Measurements from ENCODE around the gene AGFG1. TPM values are rescaled to one million over a fixed set of nuclear protein-coding genes. Genes with fewer than 3 reads are reported as not detected.

AGFG1 gene
- total RNA-seq, 1 donor from 2014 or later: 161 TPM

- DNase-seq (ENCODE audit: low read depth): no peak
Measured at GRCh38 chr2:227602358-227602757, 130.4 kb downstream of the AGFG1 start.

GRCh38 chr2:227606476-227606875 is 134.5 kb downstream of the AGFG1 start:
- no peak for DNase-seq (ENCODE audit: low read depth)

GRCh38 chr2:227607941-227608340 is 136.0 kb downstream of the AGFG1 start:
- DNase-seq (ENCODE audit: low read depth): no peak

- no peak for DNase-seq (ENCODE audit: low read depth)
Measured at GRCh38 chr2:227608561-227609338, 136.8 kb downstream of the AGFG1 start.

- DNase-seq (ENCODE audit: low read depth): no peak
Measured at GRCh38 chr2:227610123-227610522, 138.2 kb downstream of the AGFG1 start.

Small RNA genes lying within 50 kb of the gene (microRNA-seq; reads per million reads assigned to microRNA genes)
- gene MIR5703: not detected

Other genes with a start within 250 kb of the AGFG1 start
- gene MFF, start 146.9 kb upstream of the AGFG1 start, total RNA-seq: 82.2 and 103 TPM in 2 replicates
- gene TM4SF20, start 92.8 kb upstream of the AGFG1 start, total RNA-seq: not detected in 2 replicates
- gene SCYGR1, start 84.2 kb upstream of the AGFG1 start, total RNA-seq: not detected in 2 replicates
- not detected in 2 replicates for gene SCYGR2, start 126.7 kb downstream of the AGFG1 start, total RNA-seq
- gene SCYGR3, start 142.7 kb downstream of the AGFG1 start, total RNA-seq: not detected in 2 replicates
- not detected in 2 replicates for gene SCYGR4, start 145.3 kb downstream of the AGFG1 start, total RNA-seq
- not detected in 2 replicates for gene SCYGR5, start 194.6 kb downstream of the AGFG1 start, total RNA-seq
- gene SLC19A3, start 245.9 kb downstream of the AGFG1 start, total RNA-seq: 0.29 TPM in 1 of 2 replicates, not detected in the other